GM12878 (cell line): Measurements from ENCODE around the gene GHRH. TPM values are rescaled to one million over a fixed set of nuclear protein-coding genes. Genes with fewer than 3 reads are reported as not detected.
A peak's percentile ranks its signal among the peaks of the same experiment; 100 is the strongest.

ENCODE experiments used
- ATAC-seq: fragments of 200-7000 bp; cut with Tn5 transposase; 3 replicates; pipeline ENCODE4 v1.9.1; 2020; ENCODE audit warnings: mild to moderate bottlenecking, moderate library complexity
- BruUV-seq: library from RNA; stranded (reverse); fragments of 400-500 nt; replicated peaks from 2 replicates; lab custom pipeline; 2021; lab: Mats Ljungman, UMichigan
- CTCF ChIA-PET: fragments of 300-600 bp; sonication (Branson Sonifier 250); formaldehyde crosslinking; extraction: SDS; loops from one replicate; lab custom pipeline; 2021; ENCODE audit warnings: inconsistent platforms; lab: Yijun Ruan, JAX
- POLR2A ChIA-PET: fragments of 350-600 bp; formaldehyde crosslinking; extraction: SDS; loops from one replicate; lab custom pipeline; 2021; ENCODE audit warnings: inconsistent platforms; lab: Charles Lee
- RAD21 ChIA-PET: fragments of 300-600 bp; sonication (Branson Sonifier 250); formaldehyde crosslinking; loops from one replicate; lab custom pipeline; 2023; ENCODE audit warnings: antibody characterized with exemption; ENCODE audit not compliant: unreplicated experiment; lab: Charles Lee
- SMC1A ChIA-PET: fragments of 300-600 bp; sonication (Branson Sonifier 250); formaldehyde crosslinking; loops from one replicate; lab custom pipeline; 2023; ENCODE audit not compliant: unreplicated experiment, uncharacterized antibody; lab: Charles Lee
- DNase-seq: peaks from one replicate; pipeline ENCODE4 v3.0.0-alpha.2; 2011; ENCODE audit warnings: low read depth, low spot score
- FAIRE-seq: peaks from 3 replicates; lab custom pipeline; 2011; peaks lifted over from hg19 to GRCh38; lab: Jason Lieb, UNC
- H2AFZ ChIP-seq: 2 replicates; pipeline ENCODE4 v1.6.0; 2011; ENCODE audit warnings: low read depth, low read length, control low read depth; ENCODE audit not compliant: control insufficient read depth
- H3K27ac ChIP-seq: 2 replicates; pipeline ENCODE4 v1.5.1; 2011; ENCODE audit warnings: control low read depth; ENCODE audit not compliant: control insufficient read depth, insufficient read depth
- H3K27me3 ChIP-seq, 2 experiments: replicated peaks in 1 of 2; 2 replicates each; pipeline versions ENCODE4 v1.6.0 to v1.6.1; 2011; ENCODE audit warnings: low read length in 1 of 2; ENCODE audit not compliant: control insufficient read depth in 2 of 2, insufficient read depth in 2 of 2
- H3K36me3 ChIP-seq, 2 experiments: 2 replicates each; pipeline ENCODE4 v1.5.1; 2011; ENCODE audit warnings: low read length in 1 of 2; ENCODE audit not compliant: control insufficient read depth in 2 of 2, insufficient read depth in 2 of 2
- H3K4me1 ChIP-seq: 2 replicates; pipeline ENCODE4 v1.6.1; 2011; ENCODE audit warnings: mild to moderate bottlenecking, low read length, moderate library complexity, mixed read lengths; ENCODE audit not compliant: control insufficient read depth, insufficient read depth
- H3K4me2 ChIP-seq: 2 replicates; pipeline ENCODE4 v1.6.0; 2011; ENCODE audit warnings: control low read depth; ENCODE audit not compliant: control insufficient read depth, insufficient read depth
- H3K4me3 ChIP-seq: fragments of 200-600 bp; sonication (generic); 2 replicates; pipeline ENCODE4 v1.5.1; 2016
- H3K79me2 ChIP-seq: 2 replicates; pipeline ENCODE4 v1.6.0; 2011; ENCODE audit warnings: low read length; ENCODE audit not compliant: control insufficient read depth, insufficient read depth
- H3K9ac ChIP-seq: 2 replicates; pipeline ENCODE4 v1.8.0; 2011; ENCODE audit warnings: low read length, control low read depth, mixed read lengths; ENCODE audit not compliant: control insufficient read depth, insufficient read depth
- H3K9me3 ChIP-seq: replicated peaks from 3 replicates; pipeline ENCODE4 v1.5.1; 2011; ENCODE audit warnings: mild to moderate bottlenecking, low read length; ENCODE audit not compliant: control insufficient read depth, insufficient read depth
- H4K20me1 ChIP-seq: 2 replicates; pipeline ENCODE4 v1.6.0; 2011; ENCODE audit not compliant: control insufficient read depth, insufficient read depth
- ASH2L ChIP-seq: fragments of 300-600, 200-600 bp; sonication (generic); IDR thresholded peaks from 2 replicates; pipeline ENCODE4 v1.6.1; 2017; ENCODE audit warnings: low read depth, mild to moderate bottlenecking, borderline replicate concordance
- CBFB ChIP-seq: IDR thresholded peaks from 2 replicates; pipeline ENCODE4 v1.6.1; 2016; ENCODE audit warnings: antibody characterized with exemption, low read depth
- ETV6 ChIP-seq, 2 experiments: fragments of 450-650 bp in 1 of 2; IDR thresholded peaks in 1 of 2; conservative IDR thresholded peaks in 1 of 2; 2 replicates each; pipeline ENCODE4 v1.6.1; 2014; ENCODE audit warnings: antibody characterized with exemption in 1 of 2, borderline replicate concordance in 1 of 2, low read depth in 1 of 2, mild to moderate bottlenecking in 1 of 2, moderate library complexity in 1 of 2
- FOXK2 ChIP-seq: fragments of 450-650 bp; IDR thresholded peaks from 2 replicates; pipeline ENCODE4 v1.6.1; 2017; ENCODE audit warnings: mild to moderate bottlenecking, moderate library complexity
- IRF4 ChIP-seq: IDR thresholded peaks from 2 replicates; pipeline ENCODE4 v1.6.1; 2011; ENCODE audit warnings: low read depth, low read length
- RCOR1 ChIP-seq: conservative IDR thresholded peaks from 2 replicates; pipeline ENCODE4 v1.6.1; 2012; ENCODE audit warnings: low read depth, low read length, improper control_type of control experiment
- SMARCA5 ChIP-seq: fragments of 450-650 bp; IDR thresholded peaks from 2 replicates; pipeline ENCODE4 v1.6.1; 2017; ENCODE audit warnings: mild to moderate bottlenecking
- SREBF1 ChIP-seq: IDR thresholded peaks from 2 replicates; pipeline ENCODE4 v1.6.1; 2012; ENCODE audit warnings: mild to moderate bottlenecking, low read length
- TCF12 ChIP-seq: IDR thresholded peaks from 2 replicates; pipeline ENCODE4 v1.6.1; 2011; ENCODE audit warnings: low read depth, mild to moderate bottlenecking, low read length
- WGBS: methylation state at CpG from one replicate; pipeline ENCODE4 v1.1.6; 2016; ENCODE audit warnings: low lambda C conversion rate; ENCODE audit not compliant: insufficient replicate concordance, insufficient coverage; ENCODE audit errors: missing lambda C conversion rate; 5-methylcytosine and 5-hydroxymethylcytosine counted together
- in situ Hi-C: fragments of 300-500 bp; cut with MboI; formaldehyde crosslinking; loops from 9 replicates; pipeline ENCODE4 v1.14.3; 2018; ENCODE audit warnings: mixed read lengths
- intact Hi-C: fragments of 100-400 bp; cut with micrococcal nuclease; formaldehyde crosslinking; loops from one replicate; pipeline ENCODE4 v1.14.2; 2022; ENCODE audit not compliant: unreplicated experiment
- polyA plus RNA-seq, 11 experiments: library from polyadenylated mRNA; depleted of rRNA in 4 of 11; unstranded in 6 of 11; stranded (reverse) in 5 of 11; fragments of >200 nt; fragmentation: Nextera tagmentation in 4 of 11; fragmentation: Illumina TruSeq in 1 of 11; extraction: Ambion mirVana in 4 of 11; extraction: Trizol in 1 of 11; gene quantifications; 1 replicate in 1 of 11; 2 replicates in 10 of 11; pipeline versions ENCODE4 v1.2.1 to v1.2.3, GENCODE V29; 2011 to 2016; ENCODE audit warnings: inconsistent platforms in 2 of 11, missing spikeins in 2 of 11, low read depth in 1 of 11
- total RNA-seq, 4 experiments: library from RNA; depleted of rRNA in 3 of 4; stranded (reverse); fragments of >200 nt in 3 of 4; fragmentation: Illumina TruSeq in 1 of 4; extraction: Trizol in 1 of 4; gene quantifications; 2 replicates each; pipeline versions ENCODE4 v1.2.1 to v1.2.3, GENCODE V29; 2013 to 2021
- TF ChIP-seq, protein P1 (sequence below): IDR thresholded peaks from 2 replicates; pipeline ENCODE4 v1.6.1; 2012; ENCODE audit warnings: low read depth, low read length, improper control_type of control experiment

Gene GHRH
- total and polyA plus RNA-seq, 10 of the 15 experiments (the other 5 are each of a cell fraction or from before 2014, with no cell fraction given) = not detected

DNA sequence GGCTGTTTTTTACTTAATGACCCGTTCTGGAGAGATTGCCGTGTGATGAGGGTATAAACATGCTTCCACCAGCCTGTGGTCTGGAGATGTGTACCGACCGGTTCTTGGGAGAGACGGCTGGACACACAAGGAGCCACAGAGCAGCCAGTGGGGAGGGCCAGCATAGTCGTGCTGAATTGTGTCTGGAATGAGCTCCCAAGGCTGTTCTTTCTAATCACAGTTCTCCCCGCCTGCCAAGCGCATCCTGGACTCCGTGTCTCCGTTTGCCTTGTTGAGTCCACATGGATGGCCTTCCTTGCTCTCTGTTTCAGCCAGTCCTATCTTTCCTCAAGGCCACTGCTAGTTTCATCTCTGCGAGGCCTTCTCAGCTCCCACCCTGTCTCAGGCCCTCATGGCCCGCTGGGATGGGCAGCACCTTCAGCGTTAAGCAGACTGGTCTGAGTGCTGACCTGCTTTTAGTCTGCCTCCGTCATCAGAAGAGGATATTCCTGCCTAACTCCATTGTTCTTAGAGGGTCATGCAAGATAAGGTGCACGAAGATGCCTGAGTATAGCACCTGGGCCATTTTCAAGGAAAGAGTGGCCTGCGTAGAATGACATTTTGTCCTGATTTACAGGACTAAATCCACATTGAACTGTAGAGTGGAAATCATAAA is 48.4 kb upstream of the GHRH start:
- no peak for DNase-seq
- Histone ChIP-seq H3K4me3 (no peak overlapping the region), H3K27ac (no peak overlapping the region), H3K9ac (no peak overlapping the region), H3K9me3 (no peaks in the 10 kb centered on the region), H3K27me3 (no peaks in the 10 kb centered on the region), H3K4me2 (no peak overlapping the region), H4K20me1 (no peaks in the 10 kb centered on the region), H3K79me2 (peaks cover 56% of the 10 kb centered on the region), H3K36me3 (peaks cover 23 to 44% of the 10 kb centered on the region in 2 experiments), H3K4me1 (peaks cover 51% of the 10 kb centered on the region)
- ChIA-PET CTCF (no interaction called here), RAD21 (no interaction called here), SMC1A (interaction anchor here (0.6 kb wide), 1 partner anchor 25 kb away, joined by 5 read pairs; no protein-coding TSS in a partner anchor)
- no peak for FAIRE-seq
- ATAC-seq = no peak
- WGBS = 93% methylated on average over 16 of the region's 16 CpGs
- no TSS peak for BruUV-seq
- in situ Hi-C loops (loop anchor here (5.0 kb wide), 1 partner anchor 52 kb away; no protein-coding TSS in a partner anchor), intact Hi-C loops (loop anchor here (2.0 kb wide), 1 partner anchor 37 kb away; the partner anchor contains the start of gene SRC)
- no peak for TF ChIP-seq ASH2L
- TF ChIP-seq, all 136 proteins: peak for 0
- no peak overlapping the region for H2AFZ ChIP-seq
- POLR2A ChIA-PET = no interaction called here

DNA sequence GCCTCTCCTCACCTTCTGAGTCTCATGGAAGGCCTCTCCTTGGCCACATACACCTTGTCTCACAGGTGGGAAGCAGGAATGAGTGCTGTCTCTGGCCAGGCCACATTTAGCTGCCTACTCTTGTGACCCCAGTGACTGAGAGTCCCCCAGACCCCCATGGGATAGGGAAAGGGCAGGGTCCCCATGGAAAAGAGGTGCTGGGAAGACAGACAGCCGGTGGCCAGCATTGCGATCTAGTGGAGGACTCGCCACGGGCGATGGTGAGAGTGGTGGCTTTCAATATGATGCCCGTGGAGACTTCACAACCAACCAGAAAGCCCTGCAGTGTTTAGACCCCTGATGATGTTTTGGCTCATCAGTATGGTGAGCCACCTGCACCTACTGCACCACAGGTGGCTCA is 47.7 kb upstream of the GHRH start:
- TF ChIP-seq, protein P1, sequence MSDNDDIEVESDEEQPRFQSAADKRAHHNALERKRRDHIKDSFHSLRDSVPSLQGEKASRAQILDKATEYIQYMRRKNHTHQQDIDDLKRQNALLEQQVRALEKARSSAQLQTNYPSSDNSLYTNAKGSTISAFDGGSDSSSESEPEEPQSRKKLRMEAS = no peak
- TF ChIP-seq SREBF1 (no peak), RCOR1 (no peak), SMARCA5 (no peak), ETV6 (conservative IDR thresholded peaks at IDR 0.05 in 1 of 2, IDR thresholded peaks at IDR 0.05 in 1 of 2; ENCODE audit: borderline replicate concordance in 1 of 2, low read depth in 1 of 2) (no peak), IRF4 (no peak), TCF12 (no peak), CBFB (no peak), FOXK2 (no peak)
- Histone ChIP-seq H3K4me2 (peak overlapping the region; percentile 93), H3K79me2 (peaks cover 52% of the 10 kb centered on the region), H4K20me1 (no peaks in the 10 kb centered on the region), H3K4me1 (peaks cover 43% of the 10 kb centered on the region), H3K9ac (peak overlapping the region; percentile 70), H3K27me3 (no peaks in the 10 kb centered on the region), H2AFZ (no peak overlapping the region), H3K36me3 (peaks cover 26 to 44% of the 10 kb centered on the region in 2 experiments), H3K27ac (peak overlapping the region; percentile 93), H3K9me3 (no peaks in the 10 kb centered on the region), H3K4me3 (no peak overlapping the region)
- FAIRE-seq (no peak), DNase-seq (no peak), ATAC-seq (no peak)
- ChIA-PET SMC1A (interaction anchor here (1.1 to 1.5 kb wide), 4 partner anchors 11 to 39 kb away, joined by 3 to 7 read pairs (median 4); no protein-coding TSS in a partner anchor), POLR2A (interaction anchor here (0.6 to 1.2 kb wide), 3 partner anchors 10 to 28 kb away, joined by 3 read pairs; no protein-coding TSS in a partner anchor), CTCF (interaction anchor here (1.5 to 1.7 kb wide), 2 partner anchors 11 to 35 kb away, joined by 3 read pairs; no protein-coding TSS in a partner anchor), RAD21 (interaction anchor here (1.1 to 1.7 kb wide), 2 partner anchors 35 to 40 kb away, joined by 4 read pairs; no protein-coding TSS in a partner anchor)
- intact Hi-C loops (loop anchor here (2.0 kb wide), 1 partner anchor 38 kb away; the partner anchor contains the start of gene SRC), in situ Hi-C loops (no loop called here)
- BruUV-seq = no TSS peak
- 95% methylated on average over 6 of the region's 6 CpGs for WGBS
